Cardiac septum (tissue), 1 donor: ENCODE measurements around the gene TMEM129. TPM values are rescaled to one million over a fixed set of nuclear protein-coding genes. Genes with fewer than 3 reads are reported as not detected.

Source experiments
- DNase-seq: peaks from one replicate; pipeline ENCODE4 v3.0.0-alpha.2; 2020; ENCODE audit warnings: low spot score
- intact Hi-C: fragments of 100-400 bp; cut with DNase I; formaldehyde crosslinking; loops from one replicate; pipeline ENCODE4 v1.14.0; 2022
- total RNA-seq: library from RNA; stranded (reverse); fragmentation: NEBNext Ultra II Directional; extraction: Animal tissue kit (Norgen Biotek cat#: 25700); gene quantifications from one replicate; pipeline ENCODE4 v1.2.1, GENCODE V29; 2021
- donor health status: DM: no; HTN: no; CAD: no.

The TMEM129 gene
- total RNA-seq, 1 donor from 2014 or later = 38.1 TPM

DNA sequence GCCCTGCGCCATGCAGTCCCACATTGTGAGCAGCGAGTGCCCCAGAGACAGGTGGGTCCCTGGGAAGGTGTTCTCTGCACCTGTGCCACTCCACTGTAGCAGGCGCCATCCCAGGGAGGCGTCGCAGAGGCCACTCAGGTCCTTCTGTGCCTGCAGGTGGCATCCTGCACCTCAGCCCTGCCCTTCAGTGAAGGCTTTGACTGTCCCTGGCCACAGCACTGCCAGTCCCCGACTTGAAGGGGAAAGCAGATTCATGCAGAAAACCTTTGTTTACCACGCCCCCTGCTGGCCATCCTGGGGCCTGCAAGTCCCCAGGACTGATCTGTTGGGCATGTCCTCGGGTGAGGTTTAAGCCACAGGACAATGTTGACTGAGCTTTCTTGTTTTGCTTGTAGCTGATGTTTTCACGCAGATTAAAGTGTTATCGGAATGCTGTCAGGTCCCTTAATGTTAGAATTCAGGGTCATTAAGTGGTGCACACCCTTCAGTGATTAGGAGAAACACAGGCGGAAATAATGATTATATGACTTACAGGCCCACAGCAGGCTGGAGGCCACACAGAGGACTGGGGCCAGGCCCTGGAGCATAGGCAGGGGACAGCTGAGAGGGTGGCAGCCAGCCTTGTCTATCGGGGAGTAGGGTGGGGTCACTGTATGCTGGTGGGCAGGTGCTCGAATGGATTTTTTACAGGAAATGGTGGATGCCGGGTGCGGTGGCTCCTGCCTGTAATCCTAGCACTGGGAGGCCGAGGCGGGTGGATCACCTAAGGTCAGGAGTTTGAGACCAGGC lies 5.2 kb upstream of the TMEM129 start:
- peak; percentile 93 for DNase-seq
- intact Hi-C loops = loop anchor here (1.0 to 5.0 kb wide), 2 partner anchors 32 to 374 kb away; no protein-coding TSS in a partner anchor

DNA sequence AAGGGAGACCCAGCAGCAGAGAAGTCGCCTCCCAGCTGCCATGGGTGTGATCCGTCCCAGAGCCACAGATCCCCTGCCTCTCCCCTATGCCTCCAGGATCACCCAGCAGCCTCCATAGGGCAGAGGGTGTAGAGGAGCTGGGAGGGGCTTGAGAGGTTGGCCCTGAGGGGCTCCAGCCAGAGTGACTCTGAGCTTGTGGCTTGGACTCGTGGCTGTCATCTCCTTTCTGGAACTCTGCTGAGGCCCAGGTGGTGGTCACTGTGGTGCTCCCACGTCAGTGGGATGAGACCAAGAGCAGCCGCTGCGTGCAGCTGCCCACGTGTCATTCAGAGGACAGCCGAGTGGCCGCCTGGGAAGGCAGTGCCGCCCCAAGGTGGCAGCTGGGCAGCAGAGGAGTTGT lies 4.4 kb upstream of the TMEM129 start:
- intact Hi-C loops = loop anchor here (5.0 kb wide), 1 partner anchor 373 kb away; no protein-coding TSS in a partner anchor
- DNase-seq = no peak

DNA sequence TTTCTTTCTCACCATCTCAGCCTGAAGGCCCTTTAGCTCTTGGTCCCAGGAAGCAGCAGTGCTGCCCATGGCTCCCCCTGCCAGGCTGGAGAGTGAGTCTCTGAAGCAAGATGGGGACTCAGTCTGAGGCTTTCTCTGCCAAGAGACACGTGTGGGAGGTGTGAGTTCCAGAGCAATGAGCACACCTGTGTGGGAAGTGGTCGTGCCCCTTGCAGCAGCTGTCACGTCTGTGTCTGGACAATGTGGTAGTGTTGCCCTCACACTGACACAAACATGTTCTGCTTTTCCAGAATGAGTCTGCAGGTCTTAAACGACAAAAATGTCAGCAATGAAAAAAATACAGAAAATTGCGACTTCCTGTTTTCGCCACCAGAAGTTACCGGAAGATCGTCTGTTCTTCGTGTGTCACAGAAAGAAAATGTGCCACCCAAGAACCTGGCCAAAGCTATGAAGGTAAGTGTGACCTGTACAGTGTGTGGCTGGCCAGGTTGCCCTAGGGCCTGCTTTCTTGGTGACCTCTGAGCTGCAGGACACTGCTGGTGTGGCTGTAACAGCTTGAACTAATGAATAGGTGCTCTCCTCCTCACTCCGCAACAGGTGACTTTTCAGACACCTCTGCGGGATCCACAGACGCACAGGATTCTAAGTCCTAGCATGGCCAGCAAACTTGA lies 2.1 kb upstream of the TMEM129 start:
- intact Hi-C loops = no loop called here
- peak; percentile 75 for DNase-seq

DNA sequence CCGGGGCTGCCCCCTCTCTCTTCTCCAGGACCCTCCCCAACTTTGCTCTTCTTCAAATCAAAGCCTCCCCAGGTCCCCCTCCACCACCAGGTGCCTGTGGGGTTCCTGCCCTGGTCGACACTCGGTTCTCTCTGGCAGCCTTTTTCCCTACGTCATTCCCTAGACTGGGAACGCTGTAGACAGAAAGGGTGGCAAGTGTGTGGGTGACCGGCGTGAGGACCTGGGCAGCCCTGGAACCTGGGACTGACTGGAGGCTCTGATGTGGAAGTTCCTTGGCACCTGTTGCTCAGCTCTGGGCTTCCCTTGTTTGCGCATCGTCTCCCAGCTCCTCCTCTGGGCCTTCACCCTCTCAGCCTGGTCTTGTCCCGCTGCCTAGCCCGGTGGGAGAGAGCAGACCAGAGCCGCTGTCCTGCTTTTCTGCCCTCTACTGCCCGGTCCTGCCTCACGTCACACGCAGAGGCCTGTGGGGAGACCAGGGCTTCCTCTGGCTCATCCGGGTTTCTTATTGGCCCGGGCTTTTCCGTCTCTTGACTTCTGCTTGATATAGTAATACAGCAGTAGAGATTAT lies 1.5 kb upstream of the TMEM129 start:
- intact Hi-C loops = no loop called here
- DNase-seq = peak; percentile 56

DNA sequence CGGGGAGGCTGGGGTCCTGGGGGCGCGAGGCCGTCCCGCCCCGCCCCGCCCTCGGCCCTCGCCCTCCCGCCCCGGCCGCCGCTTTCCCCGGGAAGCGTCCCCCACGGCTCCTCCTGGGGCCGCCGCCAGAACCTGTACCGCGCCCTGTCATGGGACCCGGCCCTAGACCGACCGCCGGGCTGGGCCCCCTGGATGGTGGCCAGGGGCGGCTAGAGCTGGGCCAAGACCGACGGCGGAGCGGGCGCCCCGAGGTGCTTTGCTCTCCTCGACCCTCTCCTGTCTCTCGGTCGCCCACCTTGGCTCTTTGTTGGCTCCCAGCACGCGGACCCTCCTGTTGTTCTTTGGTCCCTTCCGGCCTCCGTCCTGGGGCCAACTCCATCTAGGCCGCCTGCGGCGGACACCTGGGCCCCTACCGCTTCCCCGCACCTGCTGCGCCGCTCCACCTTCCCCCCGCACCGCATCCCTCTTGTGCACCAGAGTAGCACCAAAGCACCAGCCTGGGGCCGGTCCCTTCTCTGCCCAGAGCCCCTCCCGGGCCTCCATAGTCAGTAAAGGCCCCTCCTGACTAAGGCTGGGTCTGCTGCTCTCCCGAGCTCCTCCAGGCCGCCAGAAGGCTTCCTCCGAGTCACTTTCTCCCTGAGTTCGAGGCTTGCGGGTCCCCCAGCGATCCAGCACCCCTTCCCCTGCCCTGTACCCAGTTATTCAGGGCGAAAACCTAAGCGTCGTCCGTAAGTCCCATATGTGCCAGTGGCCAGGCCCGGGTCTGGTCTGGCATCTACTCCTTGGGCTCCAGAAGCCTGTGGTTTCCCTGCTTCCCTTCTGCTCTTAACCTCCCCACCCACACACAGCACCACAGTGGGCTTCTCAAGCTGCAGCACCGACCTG lies 785 bp upstream of the TMEM129 start:
- intact Hi-C loops = loop anchor here (1.0 kb wide), 1 partner anchor 10 kb away; the partner anchor contains the start of gene SLBP
- peak; percentile 59 for DNase-seq

DNA sequence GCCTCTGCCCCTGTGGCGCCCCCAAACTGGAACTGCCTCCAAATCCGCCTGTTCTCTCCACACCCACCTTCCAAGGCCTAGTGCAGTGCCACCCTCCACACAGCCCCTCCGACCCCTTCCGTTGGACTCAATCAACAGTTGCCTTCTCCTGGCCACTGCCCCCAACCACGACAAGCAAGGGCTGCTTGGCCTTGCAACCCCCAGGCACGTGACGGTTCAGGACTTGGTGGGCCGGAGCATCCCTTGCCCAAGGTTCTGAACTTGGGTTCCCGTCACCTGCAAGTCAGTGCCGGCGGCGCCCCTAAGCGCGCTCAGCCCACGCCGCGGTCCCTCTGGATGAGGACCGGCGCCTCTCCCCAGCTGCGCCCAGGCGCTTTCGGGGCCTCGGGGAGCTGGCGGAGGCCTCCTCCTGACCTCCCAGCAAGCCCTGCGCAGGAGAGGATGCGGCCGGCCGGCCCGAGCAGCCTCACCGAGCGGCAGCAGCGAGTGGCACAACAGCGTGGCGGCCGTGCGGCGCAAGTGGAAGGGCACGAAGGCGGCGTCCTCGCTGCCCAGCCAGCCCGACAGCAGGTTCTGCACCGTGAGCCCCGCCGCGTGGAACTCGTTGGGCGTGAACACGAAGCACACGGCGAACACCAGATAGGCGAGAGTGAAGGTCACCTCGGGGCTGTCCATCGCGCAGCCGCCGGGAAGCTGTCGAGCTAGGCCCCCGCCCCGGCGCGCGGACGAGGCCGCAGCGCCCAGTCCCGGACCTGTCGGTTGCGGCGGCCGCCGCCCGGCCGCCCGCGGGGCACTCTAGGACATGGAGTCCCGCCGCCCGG lies 750 bp downstream of the TMEM129 start:
- intact Hi-C loops = no loop called here
- no peak for DNase-seq

DNA sequence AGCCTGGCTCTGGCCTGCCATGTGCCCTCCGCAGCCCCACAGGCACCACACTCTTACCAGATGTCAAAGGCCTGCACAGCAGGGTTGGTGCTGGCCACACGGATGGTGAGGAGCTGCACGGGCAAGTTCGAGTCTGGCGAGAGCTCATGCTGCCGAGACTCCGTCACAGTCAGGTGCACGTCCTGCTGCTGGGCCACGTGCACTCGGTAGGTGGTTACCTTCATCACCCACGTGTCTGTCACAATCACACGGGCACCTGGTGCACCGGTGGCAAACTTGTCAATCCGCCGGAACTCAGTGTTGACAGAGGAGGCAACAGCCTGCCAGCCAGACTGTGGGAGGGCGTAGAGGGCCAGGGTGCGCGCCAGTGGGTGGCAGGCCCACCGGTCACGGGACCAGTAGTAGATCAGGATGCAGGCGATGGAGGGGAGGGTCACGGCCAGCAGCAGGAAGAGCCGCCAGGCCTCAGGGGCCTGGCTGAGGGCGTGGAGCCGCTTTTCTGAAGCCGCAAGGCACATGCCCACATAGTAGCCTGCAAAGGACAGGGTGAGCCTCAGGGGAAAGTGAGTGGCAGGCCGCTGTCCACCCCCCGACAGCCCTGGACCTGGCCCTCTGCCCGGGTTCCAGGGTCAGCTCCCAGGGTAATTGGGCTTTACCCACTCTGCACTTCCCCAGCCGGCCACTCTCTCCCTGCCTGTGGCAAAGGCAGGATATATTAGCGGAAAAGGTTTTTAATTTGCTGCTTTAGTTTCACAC lies 2.9 kb downstream of the TMEM129 start:
- DNase-seq = no peak

DNA sequence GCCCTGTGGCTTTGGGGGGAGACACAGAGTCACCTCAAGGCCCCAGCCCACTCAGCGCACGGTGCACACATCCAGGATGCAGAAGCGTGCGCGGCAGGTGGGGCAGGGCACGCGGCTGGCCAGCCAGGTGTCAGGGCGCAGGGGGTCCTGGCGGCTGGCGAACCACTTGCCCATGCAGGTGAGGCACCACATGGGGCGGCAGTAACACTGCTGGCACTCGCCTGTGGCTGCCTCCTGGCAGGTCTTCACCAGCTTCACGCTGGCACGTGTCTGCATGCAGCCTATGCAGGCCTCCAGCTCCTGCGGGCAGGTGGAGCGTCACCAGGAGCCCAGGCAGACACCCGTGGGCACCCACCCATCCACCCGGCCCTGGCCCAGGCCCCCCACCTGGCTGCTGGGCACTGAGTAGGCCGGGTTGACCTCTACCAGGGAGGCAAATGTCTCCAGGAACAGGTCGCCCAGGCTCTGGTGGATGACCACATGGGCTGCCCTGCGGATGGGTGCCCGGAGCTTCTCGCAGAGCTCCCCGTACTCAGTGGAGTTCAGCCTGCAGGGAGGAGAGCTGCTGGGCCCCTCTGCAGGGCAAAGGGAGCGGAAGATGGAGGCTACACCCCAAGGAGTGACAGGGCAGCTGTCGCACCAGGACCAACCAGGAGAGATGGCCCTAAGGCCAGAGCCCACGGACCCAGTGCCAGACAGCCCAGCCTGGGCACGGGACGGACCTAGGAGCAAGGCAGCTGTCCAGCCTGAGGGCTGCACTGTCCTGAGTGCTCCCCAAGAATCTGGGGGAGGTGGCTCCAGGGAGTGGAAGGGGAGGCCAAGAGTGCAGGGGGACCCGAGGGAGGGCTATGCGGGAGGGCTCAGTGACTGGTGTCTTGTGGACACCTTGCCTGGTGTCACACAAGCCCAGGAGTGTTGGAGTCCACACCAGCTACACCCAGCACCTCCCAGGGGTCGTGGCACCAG lies 3.7 kb downstream of the TMEM129 start:
- intact Hi-C loops = no loop called here
- no peak for DNase-seq

More for the DNA sequence above, 2.9 kb downstream of the TMEM129 start:
- intact Hi-C loops = no loop called here

DNA sequence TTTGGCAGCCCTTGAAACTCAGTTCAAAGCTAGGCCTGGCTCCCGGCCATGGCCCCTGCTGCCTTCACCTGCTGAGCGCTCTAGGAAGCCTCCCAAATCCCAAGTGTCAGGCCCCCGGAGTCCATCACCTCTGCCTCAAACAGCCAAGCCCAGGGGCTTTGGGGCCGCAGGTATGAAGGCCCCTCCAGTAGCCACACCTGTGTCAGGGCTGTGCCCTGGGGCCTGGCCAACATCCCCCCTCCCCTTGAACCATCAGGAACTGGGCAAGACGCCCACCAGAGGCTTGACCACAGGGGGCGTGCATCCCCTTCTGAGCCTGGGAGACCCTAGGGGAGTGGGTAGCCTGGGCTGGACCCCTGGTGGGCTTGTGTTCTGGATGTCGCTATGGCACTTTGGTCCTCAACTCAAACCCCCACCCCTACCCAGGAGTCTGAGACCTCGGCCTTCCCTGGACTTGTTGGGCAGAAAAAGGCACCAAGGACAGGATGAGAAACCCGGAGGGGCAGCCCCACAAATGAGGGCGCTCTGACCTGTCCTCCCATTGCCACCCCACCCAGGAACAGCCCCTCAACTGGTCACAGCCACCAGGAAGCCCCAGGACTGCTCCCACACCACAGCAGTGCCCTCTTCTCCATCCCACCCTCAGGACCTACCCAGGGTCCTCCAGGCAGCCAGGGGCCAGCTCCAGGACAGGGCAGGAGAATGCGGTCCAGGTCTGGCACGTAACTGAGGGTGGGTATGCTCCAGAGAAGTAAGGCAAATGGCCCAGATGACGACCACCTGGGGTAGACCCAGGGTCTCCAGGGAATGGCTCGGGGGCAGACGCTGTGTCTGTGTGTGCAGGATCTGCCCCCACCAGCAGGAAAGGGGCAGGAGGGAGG lies 4.8 kb downstream of the TMEM129 start:
- no peak for DNase-seq

DNA sequence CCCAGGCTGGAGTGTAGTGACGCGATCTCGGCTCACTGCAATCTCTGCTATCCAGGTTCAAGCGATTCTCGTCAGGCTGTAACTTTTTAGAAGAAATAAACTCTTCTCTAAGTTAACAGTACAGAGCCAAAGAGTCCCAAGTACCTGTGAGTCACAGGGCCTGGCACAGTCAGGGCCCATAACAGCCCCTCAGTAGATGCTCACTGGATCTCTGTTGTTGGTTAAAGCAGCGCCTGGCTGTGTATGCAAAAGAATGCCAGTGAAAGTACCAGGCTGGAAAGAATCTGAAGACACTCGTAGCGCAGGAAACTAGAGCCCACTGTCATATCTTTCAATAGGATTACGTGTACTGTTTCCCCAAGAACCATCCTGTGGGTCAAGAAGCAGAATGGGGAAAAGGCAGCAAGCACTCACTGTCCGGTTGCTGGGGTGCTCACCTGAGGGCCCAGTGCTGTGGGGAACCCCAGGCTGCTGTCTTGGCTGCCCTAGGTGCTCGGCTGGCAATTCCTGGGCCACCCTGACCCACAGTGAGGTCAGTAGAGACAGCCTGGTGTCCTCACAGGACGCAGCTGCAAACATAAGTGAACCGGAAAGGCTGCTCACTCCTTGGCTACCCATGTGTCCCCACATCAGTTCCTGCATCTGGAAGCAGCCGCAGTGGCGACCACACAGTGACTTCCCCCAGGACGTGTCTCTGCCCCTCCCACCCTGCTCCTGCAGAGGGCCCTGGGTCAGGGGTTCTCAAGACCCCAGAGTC lies 5.9 kb downstream of the TMEM129 start:
- intact Hi-C loops = no loop called here
- no peak for DNase-seq

More for the DNA sequence above, 4.8 kb downstream of the TMEM129 start:
- intact Hi-C loops = no loop called here

DNA sequence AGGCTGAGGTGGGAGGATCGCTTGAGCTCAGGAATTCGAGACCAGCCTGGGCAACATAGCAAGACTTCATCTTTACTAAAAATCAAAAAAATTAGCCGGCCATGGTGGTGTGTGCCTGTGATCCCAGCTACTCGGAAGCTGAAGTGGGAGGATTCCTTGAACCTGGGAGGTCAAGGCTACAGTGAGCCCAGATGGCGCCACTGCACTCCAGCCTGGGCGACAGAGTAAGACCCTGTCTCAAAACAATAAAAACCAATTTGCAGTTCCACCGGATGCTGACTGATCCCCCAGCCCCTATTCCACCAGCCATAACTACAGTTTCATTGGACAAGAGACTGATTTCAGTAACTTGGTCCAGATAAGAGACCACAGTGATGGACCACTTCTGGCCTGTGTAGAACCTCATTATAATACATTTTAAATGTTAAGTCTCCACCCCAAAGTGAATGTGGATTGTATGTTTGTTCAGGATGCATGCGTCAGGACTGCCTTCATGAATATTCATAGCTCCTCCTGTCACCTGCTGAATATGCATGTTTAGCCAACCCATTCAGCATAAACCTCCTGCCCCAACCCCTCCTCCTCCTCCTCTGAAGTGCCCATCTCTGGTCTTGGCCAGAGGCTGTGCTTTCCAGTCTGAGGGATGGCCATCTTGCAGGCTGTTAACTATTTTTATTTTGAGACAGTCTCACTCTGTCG lies 6.7 kb downstream of the TMEM129 start:
- no peak for DNase-seq
- intact Hi-C loops = loop anchor here (5.0 kb wide), 1 partner anchor 367 kb away; the partner anchor contains the start of gene UVSSA

DNA sequence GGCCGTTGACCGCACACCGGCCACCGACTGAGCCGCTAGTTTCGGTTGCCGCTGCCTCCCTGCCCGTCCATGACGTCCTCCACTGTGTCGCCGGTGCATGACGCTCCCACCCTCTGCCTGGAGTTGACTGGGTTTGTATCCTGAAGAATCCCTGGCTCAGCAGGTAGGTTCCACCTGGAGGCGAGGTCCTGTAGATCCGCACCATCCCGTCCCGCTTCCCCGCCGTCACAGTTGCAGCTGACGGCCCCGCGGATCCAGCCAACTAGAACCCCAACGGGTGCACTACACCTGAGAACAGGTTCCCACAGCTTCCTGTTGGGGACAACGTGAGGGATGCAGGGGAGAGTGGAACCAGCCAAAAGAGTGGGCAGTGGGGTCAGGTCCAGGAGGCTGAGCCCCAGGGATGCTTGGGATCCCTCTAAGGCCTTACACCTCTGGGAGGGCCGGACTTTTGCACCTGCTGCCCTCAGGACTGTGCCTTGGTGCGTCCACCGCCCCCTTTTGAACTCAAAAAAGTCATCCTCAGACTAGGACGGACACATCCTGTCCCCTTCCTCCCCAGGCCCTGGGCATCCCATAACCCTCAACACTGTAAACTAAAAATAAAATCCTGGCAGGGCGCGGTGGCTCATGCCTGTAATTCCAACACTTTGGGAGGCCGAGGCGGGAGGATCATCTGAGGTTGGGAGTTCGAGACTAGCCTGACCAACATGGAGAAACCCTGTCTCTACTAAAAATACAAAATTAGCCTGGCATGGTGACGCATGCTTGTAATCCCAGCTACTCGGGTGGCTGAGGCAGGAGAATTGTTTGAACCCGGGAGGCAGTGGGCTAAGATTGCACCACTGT lies 7.9 kb downstream of the TMEM129 start:
- DNase-seq = no peak
- intact Hi-C loops = loop anchor here (5.0 kb wide), 1 partner anchor 366 kb away; the partner anchor contains the start of gene UVSSA

DNA sequence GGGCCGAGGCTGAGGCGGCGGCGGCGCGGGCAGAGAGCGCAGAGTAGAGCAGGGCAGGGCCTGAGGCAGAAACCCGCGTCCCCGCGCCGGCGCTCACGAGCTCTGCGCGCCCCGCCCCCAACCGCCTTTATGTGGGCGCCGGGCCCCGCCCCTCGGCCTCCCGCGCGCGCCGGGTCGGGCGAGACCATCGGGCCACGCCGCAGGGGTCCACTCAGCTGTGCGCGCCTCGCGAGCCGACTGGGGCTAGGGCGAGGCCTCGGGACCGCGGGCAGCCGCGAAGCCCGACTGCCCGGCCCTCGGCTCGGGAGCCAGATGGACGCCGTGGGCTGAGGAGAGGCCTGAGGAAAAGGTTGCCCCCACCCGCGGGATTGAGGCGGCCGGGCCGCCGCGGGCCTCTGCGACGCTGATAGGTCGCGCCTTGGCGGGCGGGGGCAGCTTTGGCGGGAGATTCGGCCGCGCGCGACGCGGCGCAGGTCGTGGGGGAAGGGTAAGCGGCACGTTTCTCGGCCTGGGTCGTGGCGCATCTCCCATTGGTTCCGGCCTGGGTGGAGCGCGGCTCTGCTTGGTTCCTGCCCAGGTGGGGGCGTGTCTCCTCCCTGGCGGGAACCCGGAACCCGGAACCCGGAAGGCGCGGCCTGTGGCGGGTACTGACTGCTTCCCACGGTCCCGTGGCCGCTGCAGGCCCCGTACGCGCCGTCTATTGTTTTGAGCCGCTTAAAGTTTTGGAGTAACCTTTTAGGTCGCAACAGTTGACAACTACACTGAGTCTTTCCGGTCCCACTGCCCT lies 8.7 kb downstream of the TMEM129 start, which contains the start of gene SLBP:
Gene SLBP, minus strand, starts transcription at position 104 of the 787 bp plus-strand sequence. CDS start 131 bp downstream, outside the sequence.
- peak; percentile 98 for DNase-seq
- intact Hi-C loops = loop anchor here (1.0 to 5.0 kb wide), 2 partner anchors 9 to 365 kb away; partner anchors contain the start of genes TACC3, TMEM129 and UVSSA
